ENCODE measurements around the gene ADAMTS9.

Gene ADAMTS9

DNA sequence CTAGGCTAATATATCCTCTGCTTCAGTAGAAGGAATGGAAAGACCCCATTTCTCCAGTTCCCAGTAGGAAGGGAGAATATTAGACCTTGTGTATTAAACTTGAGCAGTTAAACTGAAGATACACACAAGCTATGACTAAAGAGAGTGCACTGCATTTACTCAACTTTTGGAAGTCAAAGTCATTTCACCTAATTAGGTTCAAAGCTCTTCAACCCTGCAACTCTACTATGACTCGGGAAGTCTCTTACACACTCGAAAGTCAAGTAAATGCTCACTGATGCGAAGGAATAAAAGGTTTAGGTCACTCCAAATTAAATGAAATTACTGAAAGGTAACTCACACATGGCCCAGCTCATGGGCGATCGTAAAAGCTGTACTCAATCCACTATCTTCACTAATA, 33.8 kb downstream of the ADAMTS9 start:
- no peaks in the 10 kb centered on the region for H3K27me3 ChIP-seq (ENCODE audit: control insufficient read depth, insufficient read depth, low read length)
- no peak overlapping the region for H3K4me3 ChIP-seq (ENCODE audit: low read depth, low read length)
- H3K4me1 ChIP-seq (ENCODE audit: control insufficient read depth, insufficient read depth, low read length), result peaks cover 8% of the 10 kb centered on the region
- no peak overlapping the region for H3K27ac ChIP-seq (ENCODE audit: low read depth, low read length)
- no peak overlapping the region for H3K9ac ChIP-seq (ENCODE audit: low read length)
- H3K9me3 ChIP-seq (ENCODE audit: control insufficient read depth, insufficient read depth, low read depth, low read length), result no peaks in the 10 kb centered on the region
- no peaks in the 10 kb centered on the region; the same call in 1 of the 2 replicates for H3K36me3 ChIP-seq (ENCODE audit: control insufficient read depth, insufficient read depth, low read length)

DNA sequence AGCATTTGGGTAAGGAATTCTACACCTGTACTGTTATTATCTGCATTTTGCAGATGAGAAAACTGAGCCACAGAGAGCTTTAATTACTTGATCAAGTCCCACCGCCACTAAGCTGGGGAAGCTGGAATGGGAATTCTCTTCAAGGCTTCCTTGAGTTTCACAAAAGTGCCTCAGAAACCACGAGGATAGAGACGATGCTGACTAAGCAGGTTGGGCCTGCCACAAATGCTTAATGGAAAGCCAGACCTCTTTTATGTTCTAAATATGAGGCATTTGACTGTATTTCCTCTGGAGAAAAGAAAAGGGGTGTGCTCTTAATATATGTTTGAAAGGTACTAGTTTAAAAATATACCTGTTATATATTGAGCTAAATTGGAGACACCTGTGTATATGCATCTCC, 34.7 kb downstream of the ADAMTS9 start:
- Histone ChIP-seq H3K9ac (ENCODE audit: low read length) (no peak overlapping the region), H3K4me3 (ENCODE audit: low read depth, low read length) (no peak overlapping the region), H3K27ac (ENCODE audit: low read depth, low read length) (no peak overlapping the region), H3K36me3 (ENCODE audit: control insufficient read depth, insufficient read depth, low read length) (no peaks in the 10 kb centered on the region; the same call in 1 of the 2 replicates), H3K9me3 (ENCODE audit: control insufficient read depth, insufficient read depth, low read depth, low read length) (no peaks in the 10 kb centered on the region), H3K4me1 (ENCODE audit: control insufficient read depth, insufficient read depth, low read length) (peaks cover 8% of the 10 kb centered on the region), H3K27me3 (ENCODE audit: control insufficient read depth, insufficient read depth, low read length) (no peaks in the 10 kb centered on the region)

GRCh38 chr3:64651741-64652241, 36.0 kb downstream of the ADAMTS9 start:
- H3K27me3 ChIP-seq (ENCODE audit: control insufficient read depth, insufficient read depth, low read length), result no peaks in the 10 kb centered on the region
- H3K4me3 ChIP-seq (ENCODE audit: low read depth, low read length), result no peak overlapping the region
- no peak overlapping the region for H3K27ac ChIP-seq (ENCODE audit: low read depth, low read length)
- no peaks in the 10 kb centered on the region; the same call in 1 of the 2 replicates for H3K36me3 ChIP-seq (ENCODE audit: control insufficient read depth, insufficient read depth, low read length)
- H3K9me3 ChIP-seq (ENCODE audit: control insufficient read depth, insufficient read depth, low read depth, low read length), result no peaks in the 10 kb centered on the region
- no peak overlapping the region for H3K9ac ChIP-seq (ENCODE audit: low read length)
- H3K4me1 ChIP-seq (ENCODE audit: control insufficient read depth, insufficient read depth, low read length), result peaks cover 8% of the 10 kb centered on the region

GRCh38 chr3:64651303-64651702, 36.5 kb downstream of the ADAMTS9 start:
- Histone ChIP-seq H3K36me3 (ENCODE audit: control insufficient read depth, insufficient read depth, low read length) (no peaks in the 10 kb centered on the region; the same call in 1 of the 2 replicates), H3K4me3 (ENCODE audit: low read depth, low read length) (no peak overlapping the region), H3K27ac (ENCODE audit: low read depth, low read length) (no peak overlapping the region), H3K27me3 (ENCODE audit: control insufficient read depth, insufficient read depth, low read length) (no peaks in the 10 kb centered on the region), H3K4me1 (ENCODE audit: control insufficient read depth, insufficient read depth, low read length) (peaks cover 8% of the 10 kb centered on the region), H3K9me3 (ENCODE audit: control insufficient read depth, insufficient read depth, low read depth, low read length) (no peaks in the 10 kb centered on the region), H3K9ac (ENCODE audit: low read length) (no peak overlapping the region)

DNA sequence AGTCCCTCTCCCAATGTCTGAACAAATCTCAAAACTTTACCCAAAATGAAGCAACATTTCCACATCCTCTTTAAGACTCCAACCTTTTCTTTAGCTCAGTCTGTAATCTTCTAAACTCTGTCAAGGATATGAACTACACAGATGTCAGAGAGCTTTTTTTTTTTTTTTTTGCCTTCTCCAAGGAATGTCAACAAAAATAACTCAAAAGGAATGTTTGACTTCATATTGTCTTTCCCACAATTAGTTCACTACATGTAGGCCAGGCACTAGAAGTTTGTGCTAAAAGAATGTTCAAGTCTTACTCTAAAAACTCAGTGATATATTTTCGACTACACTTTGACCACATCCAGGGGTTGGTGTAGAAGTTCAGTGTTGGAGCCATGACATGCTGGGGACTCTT, 37.1 kb downstream of the ADAMTS9 start:
- H3K4me3 ChIP-seq (ENCODE audit: low read depth, low read length), result no peak overlapping the region
- peaks cover 8% of the 10 kb centered on the region for H3K4me1 ChIP-seq (ENCODE audit: control insufficient read depth, insufficient read depth, low read length)
- H3K36me3 ChIP-seq (ENCODE audit: control insufficient read depth, insufficient read depth, low read length), result no peaks in the 10 kb centered on the region; the same call in 1 of the 2 replicates
- H3K27ac ChIP-seq (ENCODE audit: low read depth, low read length), result no peak overlapping the region
- H3K27me3 ChIP-seq (ENCODE audit: control insufficient read depth, insufficient read depth, low read length), result no peaks in the 10 kb centered on the region
- H3K9ac ChIP-seq (ENCODE audit: low read length), result no peak overlapping the region
- H3K9me3 ChIP-seq (ENCODE audit: control insufficient read depth, insufficient read depth, low read depth, low read length), result no peaks in the 10 kb centered on the region

DNA sequence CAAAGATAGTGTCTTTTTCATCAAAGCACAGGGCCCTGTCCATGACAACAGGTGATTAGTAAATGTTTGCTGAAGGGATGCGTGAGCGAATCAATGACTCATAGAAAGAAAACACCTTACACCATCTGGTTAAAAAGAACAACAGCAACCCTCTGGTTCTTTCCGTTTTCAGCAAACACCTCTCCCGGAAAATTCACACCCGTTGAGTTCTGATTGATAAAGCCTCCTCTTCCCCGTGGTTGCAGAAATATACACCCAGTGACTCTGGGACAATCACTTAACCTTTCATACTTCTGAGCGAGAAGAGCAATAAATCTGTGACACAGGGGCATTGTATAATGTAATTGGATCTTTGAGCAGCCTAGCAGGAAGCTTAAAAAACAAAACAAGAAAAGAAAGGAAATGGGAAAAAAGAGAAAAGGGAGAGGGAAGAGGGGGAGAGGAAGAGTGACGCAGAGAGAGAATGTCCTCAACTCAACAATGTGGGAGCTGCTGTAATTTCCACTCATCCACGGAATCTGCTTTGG, 37.6 kb downstream of the ADAMTS9 start:
- H3K4me1 ChIP-seq (ENCODE audit: control insufficient read depth, insufficient read depth, low read length), result peaks cover 8% of the 10 kb centered on the region
- H3K27ac ChIP-seq (ENCODE audit: low read depth, low read length), result no peak overlapping the region
- no peak overlapping the region for H3K9ac ChIP-seq (ENCODE audit: low read length)
- H3K9me3 ChIP-seq (ENCODE audit: control insufficient read depth, insufficient read depth, low read depth, low read length), result no peaks in the 10 kb centered on the region
- no peaks in the 10 kb centered on the region; the same call in 1 of the 2 replicates for H3K36me3 ChIP-seq (ENCODE audit: control insufficient read depth, insufficient read depth, low read length)
- no peak overlapping the region for H3K4me3 ChIP-seq (ENCODE audit: low read depth, low read length)
- no peaks in the 10 kb centered on the region for H3K27me3 ChIP-seq (ENCODE audit: control insufficient read depth, insufficient read depth, low read length)

DNA sequence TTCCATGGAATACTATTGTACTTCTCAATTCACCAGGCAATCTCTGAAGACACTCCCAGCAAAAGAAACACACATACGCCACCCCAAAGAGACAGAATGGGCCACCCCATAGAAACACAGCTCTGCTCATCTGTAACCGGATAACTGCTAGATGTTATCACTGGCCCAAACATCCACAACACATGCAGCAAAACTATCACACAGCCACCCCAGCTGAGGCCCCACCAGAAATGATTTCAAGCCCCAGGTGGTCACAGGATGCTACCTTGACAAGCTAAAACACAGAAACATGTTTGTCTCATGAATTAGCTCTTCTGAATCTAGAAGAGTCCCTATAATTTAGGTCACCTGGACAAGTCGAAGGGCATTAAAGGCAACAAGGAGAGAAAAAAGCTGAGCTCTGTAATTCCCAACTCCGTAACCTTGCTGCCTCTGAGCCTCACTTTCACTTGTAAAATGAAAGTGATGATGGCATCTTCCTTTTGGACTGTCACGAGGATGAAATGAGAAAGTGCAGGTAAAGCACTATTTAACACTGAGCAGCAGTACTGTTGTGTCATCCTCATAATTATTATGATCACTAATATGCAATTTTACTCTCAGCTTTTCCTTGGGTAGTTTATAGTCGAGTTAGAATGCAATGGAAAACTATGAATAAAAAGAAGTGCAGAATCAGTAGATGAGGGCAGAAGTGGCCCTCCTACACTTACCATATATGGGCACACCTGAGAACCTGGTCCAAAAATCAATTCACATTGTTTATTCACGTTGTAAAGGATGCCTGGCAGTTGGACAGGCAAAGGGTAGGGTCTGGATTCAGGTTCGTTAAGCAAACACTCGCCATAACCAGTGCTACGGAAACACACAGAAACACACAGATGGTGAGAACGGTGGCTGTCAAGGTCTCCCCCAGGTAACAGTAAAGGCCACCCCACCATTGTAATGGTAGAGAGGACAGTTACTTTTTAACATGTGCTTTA, 38.6 kb downstream of the ADAMTS9 start:
- Histone ChIP-seq H3K4me1 (ENCODE audit: control insufficient read depth, insufficient read depth, low read length) (peaks cover 8% of the 10 kb centered on the region), H3K27ac (ENCODE audit: low read depth, low read length) (no peak overlapping the region), H3K36me3 (ENCODE audit: control insufficient read depth, insufficient read depth, low read length) (no peaks in the 10 kb centered on the region; the same call in 1 of the 2 replicates), H3K4me3 (ENCODE audit: low read depth, low read length) (no peak overlapping the region), H3K9me3 (ENCODE audit: control insufficient read depth, insufficient read depth, low read depth, low read length) (no peaks in the 10 kb centered on the region), H3K9ac (ENCODE audit: low read length) (no peak overlapping the region), H3K27me3 (ENCODE audit: control insufficient read depth, insufficient read depth, low read length) (no peaks in the 10 kb centered on the region)

DNA sequence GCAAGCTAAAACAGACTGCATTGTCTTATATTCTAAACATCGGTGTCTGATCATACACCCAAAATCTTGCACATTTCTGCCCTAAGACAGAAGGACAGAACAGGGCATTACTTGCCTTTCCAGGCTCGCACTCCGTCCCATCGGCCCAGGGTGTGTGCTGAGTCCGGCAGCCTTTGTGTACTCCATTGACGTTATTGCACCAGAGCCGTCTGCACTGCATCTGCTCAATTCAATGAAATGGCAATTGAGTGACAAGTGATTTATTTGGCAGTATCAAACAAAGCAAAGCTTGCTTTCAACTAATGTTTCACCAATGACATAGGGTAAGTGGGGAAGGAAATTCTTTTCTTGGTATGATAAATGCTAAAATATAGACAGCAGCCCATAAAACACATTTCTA, 40.0 kb downstream of the ADAMTS9 start:
- H3K27ac ChIP-seq (ENCODE audit: low read depth, low read length), result no peak overlapping the region
- no peaks in the 10 kb centered on the region; the same call in 1 of the 2 replicates for H3K36me3 ChIP-seq (ENCODE audit: control insufficient read depth, insufficient read depth, low read length)
- H3K27me3 ChIP-seq (ENCODE audit: control insufficient read depth, insufficient read depth, low read length), result no peaks in the 10 kb centered on the region
- no peaks in the 10 kb centered on the region for H3K9me3 ChIP-seq (ENCODE audit: control insufficient read depth, insufficient read depth, low read depth, low read length)
- peaks cover 10% of the 10 kb centered on the region for H3K4me1 ChIP-seq (ENCODE audit: control insufficient read depth, insufficient read depth, low read length)
- H3K4me3 ChIP-seq (ENCODE audit: low read depth, low read length), result no peak overlapping the region
- H3K9ac ChIP-seq (ENCODE audit: low read length), result no peak overlapping the region

- no peaks in the 10 kb centered on the region; the same call in 1 of the 2 replicates for H3K36me3 ChIP-seq (ENCODE audit: control insufficient read depth, insufficient read depth, low read length)
- peaks cover 21% of the 10 kb centered on the region for H3K4me1 ChIP-seq (ENCODE audit: control insufficient read depth, insufficient read depth, low read length)
Observed at GRCh38 chr3:64645243-64645642, 42.6 kb downstream of the ADAMTS9 start.

GRCh38 chr3:64644483-64644882, 43.3 kb downstream of the ADAMTS9 start:
- H3K4me3 ChIP-seq (ENCODE audit: low read depth, low read length), result no peak overlapping the region
- H3K27me3 ChIP-seq (ENCODE audit: control insufficient read depth, insufficient read depth, low read length), result no peaks in the 10 kb centered on the region
- no peak overlapping the region for H3K27ac ChIP-seq (ENCODE audit: low read depth, low read length)
- no peak overlapping the region for H3K9ac ChIP-seq (ENCODE audit: low read length)
- peaks cover 17% of the 10 kb centered on the region for H3K4me1 ChIP-seq (ENCODE audit: control insufficient read depth, insufficient read depth, low read length)
- no peaks in the 10 kb centered on the region for H3K9me3 ChIP-seq (ENCODE audit: control insufficient read depth, insufficient read depth, low read depth, low read length)
- H3K36me3 ChIP-seq (ENCODE audit: control insufficient read depth, insufficient read depth, low read length), result no peaks in the 10 kb centered on the region

More at GRCh38 chr3:64645243-64645642, 42.6 kb downstream of the ADAMTS9 start:
- H3K27me3 ChIP-seq (ENCODE audit: control insufficient read depth, insufficient read depth, low read length), result no peaks in the 10 kb centered on the region
- H3K9ac ChIP-seq (ENCODE audit: low read length), result no peak overlapping the region
- H3K27ac ChIP-seq (ENCODE audit: low read depth, low read length), result no peak overlapping the region
- H3K9me3 ChIP-seq (ENCODE audit: control insufficient read depth, insufficient read depth, low read depth, low read length), result no peaks in the 10 kb centered on the region
- no peak overlapping the region for H3K4me3 ChIP-seq (ENCODE audit: low read depth, low read length)

Data from HUES6 (cell line).